Bone marrow (tissue), 2 donors: ENCODE results near the gene DUSP8.

Experiments
- DNase-seq, 2 donors: peaks; one replicate each; lab custom pipeline; 2025; lab: John Stamatoyannopoulos, UW

DUSP8 gene

GRCh38 chr11:1531449-1532013, 40.5 kb downstream of the DUSP8 start:
- DNase-seq, result no peak

- no peak for DNase-seq
These were observed 41.2 kb downstream of the DUSP8 start for GRCh38 chr11:1530686-1531448.

GRCh38 chr11:1529774-1530173, 42.3 kb downstream of the DUSP8 start:
- no peak for DNase-seq

- DNase-seq, result no peak
These were observed 42.8 kb downstream of the DUSP8 start for GRCh38 chr11:1529286-1529685.

- no peak for DNase-seq
These were observed 43.4 kb downstream of the DUSP8 start for GRCh38 chr11:1528710-1529109.

GRCh38 chr11:1526785-1527184, 45.3 kb downstream of the DUSP8 start:
- DNase-seq, result no peak

GRCh38 chr11:1523779-1524178, 48.3 kb downstream of the DUSP8 start:
- DNase-seq, result no peak

- DNase-seq, result no peak
These were observed 49.0 kb downstream of the DUSP8 start for GRCh38 chr11:1523077-1523476.

GRCh38 chr11:1522081-1522424, 50.0 kb downstream of the DUSP8 start:
- no peak for DNase-seq

GRCh38 chr11:1521382-1522080, 50.5 kb downstream of the DUSP8 start:
- DNase-seq, result no peak

- no peak for DNase-seq
These were observed 51.3 kb downstream of the DUSP8 start for GRCh38 chr11:1520663-1521267.

- no peak for DNase-seq
These were observed 51.8 kb downstream of the DUSP8 start for GRCh38 chr11:1520209-1520662.

GRCh38 chr11:1519028-1520010, 52.8 kb downstream of the DUSP8 start:
- no peak for DNase-seq

- DNase-seq, result no peak
These were observed 53.8 kb downstream of the DUSP8 start for GRCh38 chr11:1518301-1518700.

GRCh38 chr11:1517117-1518005, 54.7 kb downstream of the DUSP8 start:
- DNase-seq, result no peak

- DNase-seq, result no peak
These were observed 55.6 kb downstream of the DUSP8 start for GRCh38 chr11:1516273-1517067.

- DNase-seq, result peak; percentile 18 to 49
These were observed 56.7 kb downstream of the DUSP8 start for GRCh38 chr11:1515082-1516060.

- DNase-seq, result no peak
These were observed 57.6 kb downstream of the DUSP8 start for GRCh38 chr11:1514336-1515061.
